GM21723 (cell line): ENCODE results near the gene DEDD.
A peak's percentile ranks its signal among the peaks of the same experiment; 100 is the strongest.

Source experiments
- ATAC-seq: cut with Tn5 transposase; IDR thresholded peaks from one replicate; pipeline ENCODE4 v1.9.1; 2021; ENCODE audit warnings: mild to moderate bottlenecking, moderate library complexity; ENCODE audit not compliant: unreplicated experiment

DEDD gene, protein sequence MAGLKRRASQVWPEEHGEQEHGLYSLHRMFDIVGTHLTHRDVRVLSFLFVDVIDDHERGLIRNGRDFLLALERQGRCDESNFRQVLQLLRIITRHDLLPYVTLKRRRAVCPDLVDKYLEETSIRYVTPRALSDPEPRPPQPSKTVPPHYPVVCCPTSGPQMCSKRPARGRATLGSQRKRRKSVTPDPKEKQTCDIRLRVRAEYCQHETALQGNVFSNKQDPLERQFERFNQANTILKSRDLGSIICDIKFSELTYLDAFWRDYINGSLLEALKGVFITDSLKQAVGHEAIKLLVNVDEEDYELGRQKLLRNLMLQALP

GRCh38 chr1:161132410-161133219 is at the start of gene DEDD:
Gene DEDD, minus strand, starts transcription at chr1:161132667. Its CDS starts 8,205 bp downstream, at chr1:161124462.
- ATAC-seq = peak; percentile 92

DNA sequence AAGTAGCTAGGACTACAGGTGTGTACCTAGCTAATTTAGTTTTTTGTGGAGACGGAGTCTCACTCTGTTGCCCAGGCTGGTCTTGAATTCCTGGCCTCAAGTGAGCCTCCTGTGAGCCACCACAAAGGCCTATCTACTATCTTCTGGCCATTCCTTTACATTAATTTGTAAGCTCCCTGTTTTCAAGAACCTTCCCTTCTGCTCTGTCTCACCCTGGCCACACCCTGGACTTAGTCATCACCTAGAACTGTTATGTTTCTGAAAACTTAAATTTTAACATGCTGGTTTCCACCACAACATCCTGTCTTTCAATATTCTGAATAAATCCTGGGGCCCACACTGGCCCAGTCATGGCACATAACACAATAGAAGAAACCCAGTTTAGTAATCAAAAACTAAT is 49.7 kb upstream of the DEDD start:
- peak; percentile 43 for ATAC-seq

DNA sequence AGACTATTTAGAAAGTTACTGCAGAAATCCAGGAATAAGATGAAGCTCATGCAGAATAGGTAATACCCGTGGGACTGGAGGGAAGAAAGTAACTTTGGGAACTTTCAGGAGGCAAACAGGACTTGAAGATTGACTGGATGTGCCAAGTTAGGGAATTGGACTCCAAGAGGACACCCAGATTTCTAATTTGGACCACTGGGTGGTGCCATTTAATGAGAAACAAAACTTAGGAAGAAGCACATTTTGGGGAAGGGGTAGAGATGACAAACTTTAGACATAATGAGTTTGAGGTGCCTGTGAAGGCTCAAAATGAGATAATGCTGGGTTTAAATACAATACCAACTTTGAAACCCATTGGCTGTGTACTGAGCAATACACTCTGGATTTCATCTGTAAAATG is 48.2 kb upstream of the DEDD start:
- ATAC-seq = no peak

- no peak for ATAC-seq
These were observed 47.2 kb upstream of the DEDD start for GRCh38 chr1:161179698-161180097.

DNA sequence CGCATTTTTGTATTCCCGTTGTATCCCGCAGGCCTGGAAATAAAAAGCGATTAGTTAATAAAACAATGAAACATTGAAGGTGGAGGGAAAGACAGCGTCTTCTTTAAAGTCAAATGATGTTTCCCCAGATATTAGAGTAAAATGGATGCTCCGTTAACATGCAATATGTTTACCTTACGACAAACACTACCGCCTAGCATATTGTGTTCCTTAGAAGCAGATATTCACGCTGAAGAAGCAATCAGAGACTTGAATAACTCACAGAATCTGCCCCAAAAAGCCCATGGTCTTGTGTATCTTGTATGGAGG is 45.4 kb upstream of the DEDD start:
- ATAC-seq = no peak

GRCh38 chr1:161177112-161177935 is 44.9 kb upstream of the DEDD start, which contains the start of gene B4GALT3:
Gene B4GALT3, minus strand, starts transcription at chr1:161177507. Its CDS starts 1,447 bp downstream, at chr1:161176060.
- peak; percentile 74 for ATAC-seq

DNA sequence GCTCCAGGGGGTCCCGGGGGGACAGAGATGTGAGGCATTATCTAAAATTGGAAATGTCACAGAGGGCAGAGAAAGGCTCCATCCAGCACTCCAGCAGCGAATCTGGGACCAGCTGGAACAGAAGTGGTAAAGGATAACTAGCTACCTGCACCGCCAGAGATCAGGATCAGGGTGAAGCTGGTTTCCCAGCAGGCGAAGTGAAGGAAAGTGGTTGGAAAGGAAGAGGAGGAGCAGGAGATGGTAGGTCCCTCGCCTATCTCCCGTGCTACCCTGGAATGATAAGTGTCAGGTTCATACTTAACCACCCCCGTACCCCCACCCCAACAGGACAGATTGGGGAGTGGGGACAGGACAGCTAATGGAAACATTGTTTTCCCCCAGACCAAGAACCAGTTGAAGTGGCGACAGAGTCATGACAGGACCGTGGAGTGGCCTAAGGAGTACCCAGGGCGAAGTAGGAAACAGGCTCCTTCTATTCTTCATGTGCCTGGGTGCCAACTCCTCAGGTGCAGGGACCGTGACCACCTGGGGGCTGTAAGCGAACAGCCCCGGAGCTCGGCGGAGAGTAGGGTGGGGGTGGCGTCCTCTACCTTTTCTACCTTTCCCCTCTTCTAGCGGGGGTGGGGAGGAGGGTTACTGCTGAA is 44.1 kb upstream of the DEDD start:
- peak; percentile 4 for ATAC-seq

- ATAC-seq = no peak
These were observed 43.4 kb upstream of the DEDD start for GRCh38 chr1:161175771-161176453.

- no peak for ATAC-seq
These were observed 42.4 kb upstream of the DEDD start for GRCh38 chr1:161174911-161175310.

- no peak for ATAC-seq
These were observed 41.2 kb upstream of the DEDD start for GRCh38 chr1:161173711-161174110.

DNA sequence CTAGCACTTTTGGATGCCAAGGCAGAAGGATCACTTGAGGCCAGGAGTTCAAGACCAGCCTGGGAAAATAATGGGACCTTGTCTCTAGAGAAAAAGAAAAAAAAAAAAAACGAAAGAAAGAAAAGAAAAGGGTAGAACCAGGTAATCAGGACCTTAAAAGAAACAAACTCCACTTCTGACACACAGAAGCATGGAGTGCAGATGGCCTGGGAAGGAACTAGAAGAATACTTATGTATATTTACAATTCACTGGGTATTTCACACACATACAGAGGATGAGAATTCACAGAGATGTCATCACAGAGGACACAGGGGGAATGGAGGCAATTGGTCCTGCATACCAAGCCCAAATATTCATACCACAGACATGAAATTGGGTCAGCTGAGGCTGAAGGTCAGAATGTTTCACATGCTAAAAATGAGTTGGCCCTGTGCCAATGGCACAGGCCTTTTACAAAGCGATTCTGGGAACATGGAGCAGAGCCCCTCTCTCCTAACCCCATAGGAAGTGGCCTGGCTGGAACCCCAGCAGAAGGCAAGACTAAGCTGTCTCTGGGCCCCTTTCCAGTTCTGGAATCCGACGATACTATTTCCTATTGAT is 40.4 kb upstream of the DEDD start:
- ATAC-seq = no peak

- ATAC-seq = no peak
These were observed 39.9 kb upstream of the DEDD start for GRCh38 chr1:161172349-161172748.

- ATAC-seq = no peak
These were observed 39.2 kb upstream of the DEDD start for GRCh38 chr1:161171696-161172095.

DNA sequence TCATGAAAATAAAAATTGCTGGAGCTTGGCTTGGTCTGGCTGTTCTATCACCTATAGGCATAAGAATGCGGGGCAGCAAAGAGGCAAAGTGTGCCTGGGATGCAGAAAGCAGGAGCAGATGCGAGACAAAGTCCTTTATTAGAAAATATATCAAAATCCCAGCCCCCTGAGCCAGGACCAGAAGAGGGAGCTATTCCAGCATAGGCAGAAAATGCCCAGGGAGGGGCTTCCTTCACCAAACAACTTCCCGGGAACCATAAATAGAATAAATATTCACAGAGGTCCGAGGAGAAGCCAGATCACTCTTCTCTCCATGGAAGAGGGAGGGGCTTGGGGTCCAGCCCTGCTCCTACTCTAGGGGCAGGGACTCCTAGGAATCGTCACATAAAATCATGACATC is 38.7 kb upstream of the DEDD start:
- ATAC-seq = no peak

GRCh38 chr1:161168906-161169305 is 36.4 kb upstream of the DEDD start:
- ATAC-seq = no peak

- peak; percentile 7 for ATAC-seq
These were observed 34.4 kb upstream of the DEDD start for GRCh38 chr1:161166669-161167548.

DNA sequence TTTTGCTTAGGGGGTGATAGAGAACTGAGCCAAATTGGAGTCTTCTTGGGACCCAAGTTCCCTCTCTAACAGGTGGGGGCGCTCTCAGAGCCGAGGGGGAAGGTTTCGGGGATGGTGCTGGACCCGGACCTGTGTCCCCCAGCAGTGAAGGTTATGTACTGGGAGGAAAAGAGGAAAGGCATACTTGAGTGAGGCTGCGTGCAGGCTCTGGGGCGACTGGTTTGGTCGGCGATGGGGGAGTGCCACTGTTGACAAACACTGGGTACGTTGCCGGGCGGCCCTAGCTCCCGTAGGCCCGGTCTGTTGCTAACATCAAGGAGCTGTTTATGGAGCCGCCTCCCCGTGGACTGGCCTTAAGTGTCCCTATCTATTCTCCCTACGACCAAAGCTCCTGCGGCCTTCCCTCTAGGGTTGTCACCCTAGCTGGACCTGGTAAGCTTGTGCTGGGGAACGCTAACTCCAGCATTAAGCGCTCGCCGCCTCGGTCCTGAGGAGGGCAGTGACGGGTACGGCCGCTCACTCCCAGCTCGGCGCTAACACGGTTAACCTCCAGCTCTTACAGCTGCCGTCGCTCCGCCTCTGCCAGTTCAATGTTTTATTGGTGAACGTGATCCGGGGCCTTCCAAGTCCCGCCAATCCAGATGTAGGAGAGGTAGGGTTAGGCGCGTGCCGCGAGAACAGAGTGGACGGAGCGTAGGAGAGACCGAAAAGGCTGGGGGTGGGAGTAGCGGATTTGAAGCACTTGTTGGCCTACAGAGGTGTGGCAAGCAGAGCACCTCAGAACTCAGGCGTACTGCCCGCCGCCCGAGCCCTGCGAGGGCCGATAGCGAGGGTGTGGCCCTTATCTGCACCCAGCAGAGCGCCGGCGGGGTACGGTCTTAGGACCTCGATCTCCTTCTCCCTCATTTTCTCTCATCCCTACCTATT is 33.5 kb upstream of the DEDD start, which contains the start of gene PPOX:
Gene PPOX (plus strand): TSS at position 685 of the 927 bp plus-strand sequence. CDS start 422 bp downstream, outside the sequence.
- peak; percentile 95 for ATAC-seq
